Thyroid gland (tissue), 4 donors: Measurements from ENCODE around the gene RNPEP.
A peak's percentile ranks its signal among the peaks of the same experiment; 100 is the strongest.

Experiments
- POLR2A ChIP-seq, 2 donors: fragments of 450-650 bp; IDR thresholded peaks; one replicate each; pipeline ENCODE4 v1.6.1; 2017; ENCODE audit warnings: antibody characterized with exemption in 2 of 2, mild to moderate bottlenecking in 2 of 2, moderate library complexity in 1 of 2
- TF ChIP-seq, protein P1 (sequence below), 6 experiments: fragments of 200-600 bp in 3 of 6; fragments of 450-650 bp in 3 of 6; sonication (generic) in 3 of 6; IDR thresholded peaks; one replicate each; pipeline ENCODE4 v1.5.1; 2016 to 2019; ENCODE audit warnings: antibody characterized with exemption in 6 of 6, mild to moderate bottlenecking in 2 of 6, inconsistent platforms in 1 of 6, moderate library complexity in 1 of 6

- TF ChIP-seq, protein P1, sequence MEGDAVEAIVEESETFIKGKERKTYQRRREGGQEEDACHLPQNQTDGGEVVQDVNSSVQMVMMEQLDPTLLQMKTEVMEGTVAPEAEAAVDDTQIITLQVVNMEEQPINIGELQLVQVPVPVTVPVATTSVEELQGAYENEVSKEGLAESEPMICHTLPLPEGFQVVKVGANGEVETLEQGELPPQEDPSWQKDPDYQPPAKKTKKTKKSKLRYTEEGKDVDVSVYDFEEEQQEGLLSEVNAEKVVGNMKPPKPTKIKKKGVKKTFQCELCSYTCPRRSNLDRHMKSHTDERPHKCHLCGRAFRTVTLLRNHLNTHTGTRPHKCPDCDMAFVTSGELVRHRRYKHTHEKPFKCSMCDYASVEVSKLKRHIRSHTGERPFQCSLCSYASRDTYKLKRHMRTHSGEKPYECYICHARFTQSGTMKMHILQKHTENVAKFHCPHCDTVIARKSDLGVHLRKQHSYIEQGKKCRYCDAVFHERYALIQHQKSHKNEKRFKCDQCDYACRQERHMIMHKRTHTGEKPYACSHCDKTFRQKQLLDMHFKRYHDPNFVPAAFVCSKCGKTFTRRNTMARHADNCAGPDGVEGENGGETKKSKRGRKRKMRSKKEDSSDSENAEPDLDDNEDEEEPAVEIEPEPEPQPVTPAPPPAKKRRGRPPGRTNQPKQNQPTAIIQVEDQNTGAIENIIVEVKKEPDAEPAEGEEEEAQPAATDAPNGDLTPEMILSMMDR (IDR thresholded peaks at IDR 0.05): no peak
- peak in 1 of 2 donors; percentile 36 for TF ChIP-seq POLR2A (IDR thresholded peaks at IDR 0.05)
These were observed 6.2 kb downstream of the RNPEP start for GRCh38 chr1:201988601-201989000.
